HPDE6-E6E7 (cell line): ENCODE results near the gene ANK2.
A peak's percentile ranks its signal among the peaks of the same experiment; 100 is the strongest.
"Not testable (repeated sequence)": the region's sequence is repeated elsewhere in the genome, so short reads cannot be mapped to it uniquely, and the experiment has no call there.

ENCODE experiments used
- DNase-seq: peaks from one replicate; pipeline ENCODE4 v3.0.0; 2011; ENCODE audit warnings: missing footprints; ENCODE audit errors: extremely low spot score

The ANK2 gene

DNA sequence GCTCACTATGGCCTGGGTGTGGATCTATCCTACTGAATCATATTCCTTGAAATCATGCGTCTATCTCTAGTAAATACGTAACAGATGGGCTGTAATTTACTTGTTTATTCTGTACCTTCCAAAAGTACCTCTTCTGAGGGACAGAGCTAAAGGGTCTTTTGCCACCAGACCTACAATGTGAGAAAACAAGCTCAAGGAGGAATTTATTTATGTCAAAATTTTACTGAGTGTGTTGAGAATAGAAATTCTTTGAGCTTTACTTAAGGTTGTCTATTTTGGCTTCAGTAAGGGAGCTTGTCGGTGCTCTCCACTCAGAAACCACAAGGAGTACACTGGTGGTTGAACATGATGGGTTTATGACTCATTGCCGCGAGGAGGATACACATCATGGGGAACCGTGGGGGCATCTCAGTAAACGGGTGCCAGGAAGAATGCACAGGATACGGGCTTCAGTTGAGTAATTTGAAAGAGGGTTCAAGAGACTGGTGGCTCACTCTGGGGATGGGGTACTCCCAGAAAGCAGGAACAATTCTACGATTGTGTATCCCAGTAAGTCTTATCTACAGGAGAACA lies 3.0 kb downstream of the ANK2 start:
- DNase-seq = no peak

DNA sequence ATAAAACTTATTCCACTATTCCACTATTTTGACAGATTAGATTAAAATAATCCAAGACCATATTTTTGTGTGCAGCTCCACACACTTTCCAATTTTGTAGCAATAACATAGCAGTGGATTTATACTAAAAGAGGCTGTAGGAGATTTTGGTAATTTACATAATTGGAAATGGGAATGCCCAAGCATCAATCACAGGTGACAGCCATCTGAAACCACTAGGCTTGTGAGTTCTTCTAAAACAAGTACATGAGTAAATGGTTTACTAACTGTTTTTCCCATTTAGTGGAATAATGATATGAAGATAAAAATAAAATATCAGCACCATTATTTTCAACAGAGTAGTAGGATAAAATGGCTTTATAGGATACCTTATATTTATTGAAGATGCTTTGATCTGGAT lies 4.4 kb downstream of the ANK2 start:
- no peak for DNase-seq

DNA sequence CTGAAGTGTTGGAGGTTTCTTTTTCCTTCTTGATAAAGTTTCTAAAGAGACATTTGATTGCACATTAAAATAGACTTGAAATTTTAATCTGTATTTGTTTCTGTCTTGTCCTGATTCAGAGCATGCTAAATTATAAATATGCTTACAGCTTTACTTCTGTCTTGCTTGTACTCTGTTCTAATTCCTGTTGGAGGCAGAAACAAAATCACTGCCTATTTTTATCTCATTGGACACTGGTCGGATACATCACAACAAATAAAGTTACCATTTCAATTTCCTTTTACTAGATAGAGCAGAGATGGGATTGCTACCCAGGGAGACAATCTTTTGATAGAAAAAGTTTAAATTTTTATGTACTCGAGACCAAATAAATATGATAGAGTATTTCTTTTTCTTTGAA lies 6.9 kb downstream of the ANK2 start:
- no peak for DNase-seq

DNA sequence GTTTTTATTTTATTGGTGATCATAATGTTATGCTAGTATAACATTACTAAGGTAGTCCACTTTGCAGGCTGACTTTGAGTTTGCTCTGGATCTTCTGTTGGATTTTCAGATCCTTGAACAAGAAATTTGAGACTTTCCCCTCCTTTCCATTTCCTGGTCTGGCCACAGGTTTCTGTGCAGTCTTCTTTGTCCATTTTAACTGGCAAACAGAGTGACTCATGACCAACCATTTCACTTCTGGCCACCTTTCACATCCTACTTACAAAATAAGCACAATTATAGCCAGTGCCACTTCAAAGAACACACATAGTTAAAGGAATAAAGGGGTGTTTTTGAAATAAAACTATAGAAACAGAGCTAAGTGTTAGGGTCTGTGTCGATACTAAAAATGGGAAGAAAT lies 8.4 kb downstream of the ANK2 start:
- DNase-seq = peak; percentile 11

DNA sequence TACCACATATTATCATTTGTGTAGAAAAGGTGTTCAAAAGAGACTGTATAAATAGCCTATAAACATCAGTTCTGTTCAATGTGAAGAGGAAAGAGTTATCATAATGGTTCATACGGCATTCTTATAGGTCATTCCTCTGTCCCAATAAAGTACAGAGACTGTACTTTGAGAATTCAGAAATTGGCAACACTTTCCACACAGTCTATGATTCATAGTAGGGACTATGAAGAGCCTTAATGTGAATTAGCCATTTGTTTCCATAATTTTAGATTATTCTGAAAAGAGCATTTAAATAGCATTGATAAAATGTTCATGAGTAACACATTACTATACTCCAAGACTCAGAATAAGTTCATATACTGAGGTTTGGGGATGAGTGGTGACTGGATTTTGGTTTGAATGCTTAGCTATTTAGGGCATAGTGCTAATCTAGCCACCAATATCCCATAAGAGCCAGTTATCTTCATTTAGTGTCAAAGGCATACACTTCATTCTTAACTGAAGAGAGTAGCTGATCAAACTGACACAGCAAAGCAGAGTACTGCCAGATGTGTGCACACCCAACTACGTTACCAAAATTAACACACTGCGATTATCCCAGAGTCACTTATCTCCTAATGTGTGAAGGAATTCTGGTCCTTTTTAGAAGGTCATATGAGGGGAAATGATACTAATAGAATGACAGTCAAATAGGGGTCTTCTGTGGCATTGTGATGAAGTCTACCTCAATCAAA lies 10.2 kb downstream of the ANK2 start:
- DNase-seq = no peak

DNA sequence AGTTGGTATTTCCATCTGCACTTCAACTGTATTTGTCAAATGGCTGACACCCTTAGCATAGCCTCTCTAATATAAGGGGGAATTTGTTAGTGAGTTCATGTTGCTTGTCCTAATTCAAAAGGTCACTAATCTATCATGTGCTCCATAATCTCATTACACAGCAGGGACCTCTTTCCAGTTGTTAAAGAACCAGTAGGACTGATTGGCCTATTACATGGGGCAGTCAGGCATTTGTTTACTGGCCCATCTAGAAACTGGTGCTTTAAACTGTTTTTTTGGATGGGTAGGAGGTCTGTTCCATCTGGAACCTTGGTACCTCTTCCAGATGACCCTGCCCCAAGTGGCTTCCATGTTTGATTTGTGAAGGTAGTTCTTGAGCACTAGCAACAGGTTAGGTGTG lies 11.4 kb downstream of the ANK2 start:
- no peak for DNase-seq

DNA sequence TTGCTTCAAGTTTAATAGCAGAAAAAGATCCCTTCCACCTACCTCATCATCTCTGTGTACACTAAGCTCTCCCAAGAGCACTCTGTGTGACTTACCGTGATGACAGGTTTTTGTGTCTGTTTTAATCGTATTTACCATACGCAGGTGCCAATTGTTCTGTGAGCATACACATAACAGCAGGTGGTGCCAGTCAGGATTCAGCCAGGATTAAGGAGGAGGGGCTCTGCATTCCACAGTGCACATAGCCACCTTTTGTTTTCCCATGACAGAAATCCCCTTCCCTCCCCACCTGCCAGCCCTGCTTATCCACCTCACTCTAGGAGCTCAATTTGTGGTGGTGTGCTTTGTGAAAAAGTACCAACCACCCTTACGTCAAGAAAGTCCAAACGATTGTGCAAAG lies 14.8 kb downstream of the ANK2 start:
- DNase-seq = no peak

GRCh38 chr4:113065629-113066028 lies 16.2 kb downstream of the ANK2 start:
- DNase-seq = no peak

- not testable (repeated sequence) for DNase-seq
These were observed 19.3 kb downstream of the ANK2 start for GRCh38 chr4:113068771-113069170.

DNA sequence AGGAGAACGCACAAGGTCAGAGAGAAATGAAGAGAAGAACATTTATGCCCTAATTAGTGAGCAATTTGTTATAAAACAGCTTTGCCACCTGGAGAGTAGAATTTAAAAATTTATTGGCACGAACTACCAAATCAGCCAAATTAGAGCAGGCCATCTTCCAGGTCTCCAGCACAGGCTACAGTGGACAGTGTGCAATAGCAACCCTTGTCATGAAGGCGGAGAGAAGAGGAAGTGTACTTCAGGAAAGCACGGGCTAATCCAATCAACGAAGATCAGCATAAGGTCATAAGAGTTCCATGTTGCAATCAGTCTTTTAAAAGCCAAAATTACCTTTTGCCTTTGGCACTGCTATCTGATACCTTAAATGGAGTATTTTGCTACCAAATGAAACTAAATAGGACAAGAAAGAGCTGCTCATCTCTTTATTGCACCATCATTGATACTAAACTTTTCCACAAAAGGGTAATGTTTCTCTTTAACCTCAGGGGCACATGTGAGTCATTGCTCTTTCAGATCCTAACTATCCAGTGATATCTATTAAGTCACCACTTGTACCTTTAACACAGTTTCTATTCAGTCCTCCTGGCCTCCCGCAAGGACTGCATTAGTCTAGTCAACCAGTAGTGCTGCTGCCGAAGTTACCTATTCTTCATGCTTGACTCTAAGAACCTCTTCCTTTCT lies 19.9 kb downstream of the ANK2 start:
- DNase-seq = peak; percentile 35

DNA sequence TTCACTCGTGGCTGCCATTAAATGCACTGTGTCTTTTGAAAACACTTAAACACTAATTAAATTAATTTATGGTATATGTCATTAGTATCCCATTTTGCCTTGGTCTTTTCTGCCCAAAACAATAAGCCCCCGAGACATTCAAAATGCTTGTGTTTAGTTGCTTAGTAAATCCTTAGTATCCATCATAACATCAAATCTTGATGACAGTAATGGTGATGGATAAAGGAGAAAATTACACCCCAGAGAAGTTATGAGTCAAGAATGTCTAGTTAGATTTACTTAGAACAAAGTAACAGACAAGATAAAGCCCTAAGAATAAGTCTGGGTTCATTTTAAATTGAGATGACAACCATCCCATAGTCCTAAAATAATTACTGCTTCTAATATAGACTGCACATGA lies 21.3 kb downstream of the ANK2 start:
- no peak for DNase-seq

GRCh38 chr4:113071274-113071673 lies 21.8 kb downstream of the ANK2 start:
- DNase-seq = no peak

GRCh38 chr4:113071805-113072204 lies 22.4 kb downstream of the ANK2 start:
- DNase-seq = no peak

DNA sequence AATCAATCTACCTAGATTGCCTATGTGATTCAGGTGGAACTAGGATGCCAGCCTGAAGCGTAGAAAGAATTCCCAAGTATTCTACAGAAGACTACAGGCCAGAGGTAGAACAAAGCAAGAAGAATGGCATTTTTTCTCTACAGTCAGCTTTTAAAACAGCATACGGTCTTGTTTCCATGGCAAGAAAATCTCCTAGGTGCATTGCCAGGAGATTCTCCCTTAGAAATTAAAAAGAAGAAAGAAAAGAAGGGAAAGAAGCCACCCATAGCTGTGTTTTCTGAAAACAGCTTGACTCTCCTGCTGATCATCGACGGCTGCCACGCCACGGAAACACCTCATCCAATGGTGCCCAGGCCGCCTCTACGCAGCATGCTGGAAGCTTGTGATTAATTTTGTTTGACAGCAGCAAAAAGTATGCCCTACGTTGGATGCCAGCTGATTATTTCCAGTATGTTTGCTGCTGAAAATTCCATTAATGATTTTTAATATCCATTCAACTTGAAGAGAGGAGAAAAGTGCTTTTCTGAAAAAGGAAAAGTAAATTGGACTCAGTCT lies 24.1 kb downstream of the ANK2 start:
- no peak for DNase-seq

- no peak for DNase-seq
These were observed 28.1 kb downstream of the ANK2 start for GRCh38 chr4:113077575-113077974.

DNA sequence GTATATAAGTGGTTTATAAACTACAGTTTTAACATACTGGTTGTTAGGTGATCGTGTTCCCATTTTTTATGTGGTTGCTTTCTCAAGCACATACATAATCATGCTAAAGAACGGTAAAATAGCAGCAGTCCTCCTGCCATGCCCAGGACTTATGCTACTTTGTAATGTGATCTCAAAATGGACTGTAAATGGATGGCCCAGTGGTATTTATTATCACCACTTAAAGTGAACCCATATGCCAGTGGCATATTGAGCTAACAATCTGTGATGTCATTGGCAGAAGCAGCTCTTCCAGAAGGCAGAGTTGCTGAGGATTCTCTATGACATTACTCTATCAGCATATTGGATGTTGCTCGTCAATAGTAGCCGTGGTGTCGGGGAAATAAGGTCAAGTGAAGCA lies 28.6 kb downstream of the ANK2 start:
- DNase-seq = no peak

GRCh38 chr4:113080050-113080449 lies 30.6 kb downstream of the ANK2 start:
- DNase-seq = peak; percentile 54

DNA sequence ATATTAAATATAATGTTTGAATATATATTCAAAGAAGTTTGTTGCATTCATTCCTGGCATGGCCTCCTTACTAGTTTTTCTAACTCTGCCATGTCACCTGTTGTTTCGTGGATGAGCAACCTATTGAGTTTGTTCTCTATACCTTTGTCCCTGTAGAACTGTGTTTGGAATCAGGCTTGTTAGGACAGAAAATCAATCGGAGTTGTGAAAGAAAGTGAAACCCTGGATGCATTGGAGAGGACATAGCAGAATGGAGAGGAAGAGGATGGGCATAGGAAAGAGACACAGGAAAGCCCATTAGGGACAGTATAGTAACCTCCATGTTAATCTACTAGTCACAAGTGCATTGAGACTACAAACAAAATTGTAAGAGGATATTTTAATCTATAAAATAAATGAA lies 31.2 kb downstream of the ANK2 start:
- DNase-seq = no peak

DNA sequence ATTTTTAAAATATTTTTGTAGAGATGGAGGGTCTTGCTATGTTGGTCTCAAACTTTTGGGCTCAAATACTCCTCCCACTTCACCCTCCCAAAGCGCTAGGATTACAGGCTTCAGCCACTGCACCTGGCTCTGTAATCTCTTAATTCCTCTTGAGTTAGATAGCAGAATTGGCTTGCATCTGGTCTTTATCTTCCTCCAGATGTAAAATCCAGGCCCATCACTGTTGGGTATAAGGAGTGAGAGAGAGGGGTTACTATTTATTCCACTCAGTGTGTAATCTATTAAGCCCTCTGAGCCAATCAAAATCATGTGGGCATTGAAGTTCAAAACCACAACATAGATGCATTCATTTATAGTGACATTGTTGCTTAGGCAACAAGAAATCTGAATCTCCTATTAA lies 33.9 kb downstream of the ANK2 start:
- DNase-seq = no peak

- DNase-seq = no peak
These were observed 36.8 kb downstream of the ANK2 start for GRCh38 chr4:113086172-113086695.

- DNase-seq = no peak
These were observed 38.6 kb downstream of the ANK2 start for GRCh38 chr4:113088050-113088449.

DNA sequence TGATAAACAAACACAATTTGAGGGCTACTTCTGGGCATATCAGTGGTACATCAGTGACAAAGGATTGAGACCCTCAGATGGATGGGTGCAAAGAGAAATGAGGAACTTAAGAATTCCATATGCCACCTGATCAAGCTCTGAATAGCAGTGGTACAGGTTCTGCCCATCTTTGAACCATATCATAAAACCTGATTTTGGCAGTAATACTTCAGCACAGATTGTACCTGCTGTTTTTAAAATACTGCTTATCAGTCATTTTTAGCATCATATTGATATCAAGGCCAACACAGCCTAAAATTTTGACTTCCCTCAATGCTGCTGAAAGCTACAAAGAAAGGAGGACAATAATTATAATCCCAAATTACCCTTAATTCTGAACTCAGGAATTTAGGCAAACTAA lies 41.5 kb downstream of the ANK2 start:
- no peak for DNase-seq

DNA sequence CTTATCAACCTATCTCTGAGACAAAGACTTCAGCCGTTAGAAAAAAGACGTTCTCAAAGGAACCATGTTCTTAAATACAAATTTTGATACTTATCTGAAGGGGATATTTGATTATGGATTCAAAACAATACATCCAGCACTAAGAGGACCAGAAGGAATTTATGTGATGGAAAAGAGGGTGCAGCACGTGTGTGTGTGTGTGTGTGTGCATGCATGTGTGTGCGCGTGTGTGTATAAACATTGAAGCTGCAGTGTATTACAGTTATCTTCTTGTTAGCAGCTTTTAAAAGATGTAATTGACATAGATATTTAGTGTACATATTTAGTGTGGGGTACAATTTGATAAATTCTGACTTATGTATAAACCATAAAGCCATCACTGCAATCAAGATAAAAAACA lies 44.9 kb downstream of the ANK2 start:
- no peak for DNase-seq
